ENCODE results near the gene SOX9.

Gene SOX9

GRCh38 chr17:72120642-72121163 lies at the start of gene SOX9:
SOX9 (plus strand) TSS chr17:72121020; CDS start chr17:72121392, 372 bp downstream.
- DNase-seq, result no peak

GRCh38 chr17:72071330-72071729 lies 49.5 kb upstream of the SOX9 start:
- DNase-seq, result no peak

GRCh38 chr17:72075995-72076677 lies 44.7 kb upstream of the SOX9 start:
- no peak for DNase-seq

GRCh38 chr17:72076678-72077030 lies 44.2 kb upstream of the SOX9 start:
- DNase-seq, result no peak

- no peak for DNase-seq
Measured at GRCh38 chr17:72077326-72077960, 43.4 kb upstream of the SOX9 start.

- DNase-seq, result no peak
Measured at GRCh38 chr17:72079700-72080099, 41.1 kb upstream of the SOX9 start.

GRCh38 chr17:72087876-72088275 lies 32.9 kb upstream of the SOX9 start:
- DNase-seq, result no peak

GRCh38 chr17:72089453-72089987 lies 31.3 kb upstream of the SOX9 start:
- no peak for DNase-seq

GRCh38 chr17:72090108-72090507 lies 30.7 kb upstream of the SOX9 start:
- DNase-seq, result no peak

GRCh38 chr17:72092710-72093322 lies 28.0 kb upstream of the SOX9 start:
- DNase-seq, result no peak

- no peak for DNase-seq
Measured at GRCh38 chr17:72093707-72094106, 27.1 kb upstream of the SOX9 start.

- no peak for DNase-seq
Measured at GRCh38 chr17:72095316-72095715, 25.5 kb upstream of the SOX9 start.

GRCh38 chr17:72097144-72097543 lies 23.7 kb upstream of the SOX9 start:
- no peak for DNase-seq

GRCh38 chr17:72099919-72100318 lies 20.9 kb upstream of the SOX9 start:
- DNase-seq, result no peak

- no peak for DNase-seq
Measured at GRCh38 chr17:72100470-72100869, 20.4 kb upstream of the SOX9 start.

GRCh38 chr17:72101526-72101925 lies 19.3 kb upstream of the SOX9 start:
- DNase-seq, result no peak

GRCh38 chr17:72102366-72102765 lies 18.5 kb upstream of the SOX9 start:
- DNase-seq, result no peak

- no peak for DNase-seq
Measured at GRCh38 chr17:72104164-72104862, 16.5 kb upstream of the SOX9 start.

- DNase-seq, result no peak
Measured at GRCh38 chr17:72104863-72105234, 16.0 kb upstream of the SOX9 start.

GRCh38 chr17:72107100-72107499 lies 13.7 kb upstream of the SOX9 start:
- no peak for DNase-seq

GRCh38 chr17:72110231-72110941 lies 10.4 kb upstream of the SOX9 start:
- DNase-seq, result no peak

- DNase-seq, result no peak
Measured at GRCh38 chr17:72110942-72111318, 9.9 kb upstream of the SOX9 start.

Measured in activated CD4-positive, CD25-positive, alpha-beta regulatory T cell (primary cell).